ENCODE measurements around the gene ANGPTL7. TPM values are rescaled to one million over a fixed set of nuclear protein-coding genes. Genes with fewer than 3 reads are reported as not detected.

Gene ANGPTL7
- polyA plus RNA-seq, 1 donor (not counting 4 experiments of a cell fraction or from before 2014, with no cell fraction given): not detected

DNA sequence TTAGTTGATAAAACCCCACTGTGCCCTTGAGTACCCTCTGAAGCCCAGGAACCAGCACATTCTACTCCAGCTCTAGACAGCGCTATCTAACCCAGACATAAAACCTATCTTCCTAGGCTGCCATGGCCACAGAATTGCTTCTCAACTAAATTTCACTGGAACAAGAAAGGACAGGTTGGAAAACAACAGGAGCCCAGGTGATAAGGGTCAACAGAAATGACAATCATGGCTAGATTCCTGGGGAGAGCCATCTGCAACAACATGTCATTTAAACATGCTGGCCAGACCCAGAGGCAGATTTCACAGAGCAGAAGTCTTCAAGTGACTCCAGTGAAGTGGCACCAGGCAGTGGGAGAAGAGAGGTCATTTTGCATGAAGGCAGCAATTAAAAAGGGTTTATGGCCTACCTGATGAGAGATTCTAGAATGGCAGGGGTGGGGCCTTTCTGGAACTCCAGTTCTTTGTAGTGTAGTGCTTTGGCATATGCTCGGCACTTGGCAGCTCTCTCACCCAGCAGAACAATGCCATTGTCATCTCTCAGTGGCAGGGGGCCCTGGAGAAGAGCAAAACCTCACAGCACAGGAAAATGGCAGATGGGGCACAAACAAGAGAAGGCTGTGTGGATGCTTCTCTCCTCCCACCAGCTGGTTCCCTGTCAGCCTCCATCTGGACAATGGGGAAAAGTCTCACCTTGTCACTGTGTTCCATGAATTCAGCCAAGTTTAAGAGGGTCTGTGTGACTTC is 9.9 kb downstream of the ANGPTL7 start:
- Histone ChIP-seq H3K36me3 (ENCODE audit: control insufficient read depth in 2 of 2, extremely low read depth in 1 of 2, insufficient read depth in 2 of 2, low read length in 2 of 2) (peaks cover 12 to 33% of the 10 kb centered on the region in 2 experiments), H3K4me1 (ENCODE audit: control insufficient read depth, extremely low read depth, insufficient read depth, low read length) (no peaks in the 10 kb centered on the region), H3K4me2 (ENCODE audit: control insufficient read depth, extremely low read depth, insufficient read depth, low read depth, low read length) (no peak overlapping the region), H3K27ac (ENCODE audit: control insufficient read depth, insufficient read depth, low read length) (no peak overlapping the region), H4K20me1 (ENCODE audit: control insufficient read depth, extremely low read depth, insufficient read depth, low read length) (no peaks in the 10 kb centered on the region), H2AFZ (ENCODE audit: control insufficient read depth, low read length) (no peak overlapping the region), H3K9me1 (ENCODE audit: control insufficient read depth, extremely low read depth, insufficient read depth, low read length) (peaks cover 2% of the 10 kb centered on the region), H3K4me3 (ENCODE audit: control insufficient read depth in 2 of 3, extremely low read depth in 1 of 3, insufficient read depth in 2 of 3, low read depth in 1 of 3, low read length in 3 of 3) (no peak overlapping the region), H3K9ac (ENCODE audit: control insufficient read depth, extremely low read depth, insufficient read depth, low read length) (no peak overlapping the region), H3K79me2 (ENCODE audit: control insufficient read depth, insufficient read depth, low read length) (no peaks in the 10 kb centered on the region), H3K27me3 (ENCODE audit: control insufficient read depth, extremely low read depth, insufficient read depth, low read length) (no peaks in the 10 kb centered on the region), H3K9me3 (ENCODE audit: control insufficient read depth, low read depth, low read length) (no peaks in the 10 kb centered on the region)
- TF ChIP-seq, protein P1, sequence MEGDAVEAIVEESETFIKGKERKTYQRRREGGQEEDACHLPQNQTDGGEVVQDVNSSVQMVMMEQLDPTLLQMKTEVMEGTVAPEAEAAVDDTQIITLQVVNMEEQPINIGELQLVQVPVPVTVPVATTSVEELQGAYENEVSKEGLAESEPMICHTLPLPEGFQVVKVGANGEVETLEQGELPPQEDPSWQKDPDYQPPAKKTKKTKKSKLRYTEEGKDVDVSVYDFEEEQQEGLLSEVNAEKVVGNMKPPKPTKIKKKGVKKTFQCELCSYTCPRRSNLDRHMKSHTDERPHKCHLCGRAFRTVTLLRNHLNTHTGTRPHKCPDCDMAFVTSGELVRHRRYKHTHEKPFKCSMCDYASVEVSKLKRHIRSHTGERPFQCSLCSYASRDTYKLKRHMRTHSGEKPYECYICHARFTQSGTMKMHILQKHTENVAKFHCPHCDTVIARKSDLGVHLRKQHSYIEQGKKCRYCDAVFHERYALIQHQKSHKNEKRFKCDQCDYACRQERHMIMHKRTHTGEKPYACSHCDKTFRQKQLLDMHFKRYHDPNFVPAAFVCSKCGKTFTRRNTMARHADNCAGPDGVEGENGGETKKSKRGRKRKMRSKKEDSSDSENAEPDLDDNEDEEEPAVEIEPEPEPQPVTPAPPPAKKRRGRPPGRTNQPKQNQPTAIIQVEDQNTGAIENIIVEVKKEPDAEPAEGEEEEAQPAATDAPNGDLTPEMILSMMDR (optimal IDR thresholded peaks at IDR 0.05 in 1 of 3, IDR thresholded peaks at IDR 0.05 in 1 of 3, conservative IDR thresholded peaks at IDR 0.05 in 1 of 3; ENCODE audit: extremely low read depth in 1 of 3, insufficient read depth in 2 of 3, low read length in 3 of 3): no peak
- no peak for TF ChIP-seq EZH2 (IDR thresholded peaks at IDR 0.05; ENCODE audit: low read length)
- DNase-seq (ENCODE audit: low read depth, low spot score) (no peak), FAIRE-seq (no peak)
- dilution Hi-C loops (cut with MboI; ENCODE audit: extremely low pct_ligation_motif_present, low sequenced_read_pairs): no loop called here

DNA sequence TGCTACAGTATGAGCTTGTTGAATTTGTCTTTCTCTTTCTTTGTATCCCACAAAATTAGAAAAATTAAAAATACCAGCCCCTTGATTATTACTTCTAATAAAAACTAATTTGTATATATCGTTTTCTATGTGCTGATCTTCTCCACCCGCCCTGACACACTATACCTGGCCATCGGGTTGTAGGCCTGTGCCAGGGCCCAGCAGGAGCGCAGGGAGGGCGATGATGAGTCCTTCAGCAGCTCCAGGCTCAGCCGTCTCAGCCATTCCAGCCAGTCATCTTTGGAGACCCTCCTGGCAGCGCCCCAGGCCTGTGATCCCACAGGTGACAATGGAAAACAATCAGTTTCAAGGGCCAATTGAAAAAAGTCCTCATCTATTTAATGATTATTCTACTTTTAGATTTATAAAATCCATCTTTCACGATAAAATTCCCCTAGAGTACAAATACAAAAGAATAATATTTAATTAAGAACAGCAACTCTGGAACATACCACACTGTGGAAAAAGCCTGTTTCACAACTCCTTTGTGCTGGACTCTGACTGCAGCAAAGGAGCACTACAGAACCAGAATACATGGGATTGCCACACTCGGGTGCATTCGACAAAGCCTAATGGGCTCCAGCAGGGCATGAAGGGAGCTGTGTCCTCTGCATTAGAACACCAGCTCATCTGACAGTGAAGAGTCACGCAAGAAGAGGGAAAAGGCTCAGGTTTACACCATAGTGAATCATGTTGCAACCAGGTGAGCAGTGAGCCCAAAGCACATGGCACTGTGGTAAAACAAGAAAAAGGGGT is 15.4 kb downstream of the ANGPTL7 start:
- H3K36me3 ChIP-seq (ENCODE audit: control insufficient read depth in 2 of 2, extremely low read depth in 1 of 2, insufficient read depth in 2 of 2, low read length in 2 of 2): peaks cover 11 to 22% of the 10 kb centered on the region in 2 experiments

More for the DNA sequence above, 15.4 kb downstream of the ANGPTL7 start:
- dilution Hi-C loops (cut with MboI; ENCODE audit: extremely low pct_ligation_motif_present, low sequenced_read_pairs): no loop called here
- H4K20me1 ChIP-seq (ENCODE audit: control insufficient read depth, extremely low read depth, insufficient read depth, low read length): no peaks in the 10 kb centered on the region
- no peak overlapping the region for H3K9ac ChIP-seq (ENCODE audit: control insufficient read depth, extremely low read depth, insufficient read depth, low read length)
- H3K27ac ChIP-seq (ENCODE audit: control insufficient read depth, insufficient read depth, low read length): no peak overlapping the region
- no peak overlapping the region for H3K4me3 ChIP-seq (ENCODE audit: control insufficient read depth in 2 of 3, extremely low read depth in 1 of 3, insufficient read depth in 2 of 3, low read depth in 1 of 3, low read length in 3 of 3)
- H3K79me2 ChIP-seq (ENCODE audit: control insufficient read depth, insufficient read depth, low read length): no peaks in the 10 kb centered on the region
- no peak overlapping the region for H2AFZ ChIP-seq (ENCODE audit: control insufficient read depth, low read length)
- H3K9me3 ChIP-seq (ENCODE audit: control insufficient read depth, low read depth, low read length): no peaks in the 10 kb centered on the region
- DNase-seq (ENCODE audit: low read depth, low spot score): no peak
- no peak overlapping the region for H3K4me2 ChIP-seq (ENCODE audit: control insufficient read depth, extremely low read depth, insufficient read depth, low read depth, low read length)
- no peaks in the 10 kb centered on the region for H3K27me3 ChIP-seq (ENCODE audit: control insufficient read depth, extremely low read depth, insufficient read depth, low read length)
- no peak for FAIRE-seq
- H3K4me1 ChIP-seq (ENCODE audit: control insufficient read depth, extremely low read depth, insufficient read depth, low read length): no peaks in the 10 kb centered on the region
- no peaks in the 10 kb centered on the region for H3K9me1 ChIP-seq (ENCODE audit: control insufficient read depth, extremely low read depth, insufficient read depth, low read length)
- TF ChIP-seq EZH2 (IDR thresholded peaks at IDR 0.05; ENCODE audit: low read length): no peak
- TF ChIP-seq, protein P1 (optimal IDR thresholded peaks at IDR 0.05 in 1 of 3, IDR thresholded peaks at IDR 0.05 in 1 of 3, conservative IDR thresholded peaks at IDR 0.05 in 1 of 3; ENCODE audit: extremely low read depth in 1 of 3, insufficient read depth in 2 of 3, low read length in 3 of 3): no peak
